Frontal cortex (tissue), 4 donors: ENCODE data around the gene ADD1. TPM values are rescaled to one million over a fixed set of nuclear protein-coding genes. Genes with fewer than 3 reads are reported as not detected.

ENCODE experiments used
- DNase-seq, 2 donors: peaks; one replicate each; pipeline ENCODE4 v3.0.0; 2012; ENCODE audit warnings: low spot score in 2 of 2
- FAIRE-seq: peaks from 2 replicates; lab custom pipeline; 2012; peaks lifted over from hg19 to GRCh38; lab: Jason Lieb, UNC
- total RNA-seq: library from RNA; depleted of rRNA; stranded (reverse); fragments of >200 nt; gene quantifications from one replicate; pipeline ENCODE4 v1.2.3, GENCODE V29; 2014
- donor health status: control.
- donor health status: control.
- donor health status: control.

The ADD1 gene
- total RNA-seq, 1 donor from 2014 or later = 178 TPM

- no peak for FAIRE-seq
- no peak for DNase-seq
Measured at GRCh38 chr4:2855584-2855983, 11.9 kb downstream of the ADD1 start.

- FAIRE-seq = no peak
Measured at GRCh38 chr4:2856266-2856665, 12.6 kb downstream of the ADD1 start.

GRCh38 chr4:2857349-2857927 is 13.8 kb downstream of the ADD1 start:
- DNase-seq (no peak), FAIRE-seq (no peak)

More at GRCh38 chr4:2856266-2856665, 12.6 kb downstream of the ADD1 start:
- DNase-seq = no peak

GRCh38 chr4:2858451-2859217 is 15.0 kb downstream of the ADD1 start:
- DNase-seq = no peak
- FAIRE-seq = no peak

GRCh38 chr4:2859514-2859913 is 15.9 kb downstream of the ADD1 start:
- no peak for DNase-seq
- FAIRE-seq = no peak

- no peak for DNase-seq
- no peak for FAIRE-seq
Measured at GRCh38 chr4:2860391-2861348, 17.0 kb downstream of the ADD1 start.

GRCh38 chr4:2861631-2862436 is 18.2 kb downstream of the ADD1 start:
- DNase-seq = no peak
- no peak for FAIRE-seq

GRCh38 chr4:2862528-2862927 is 18.9 kb downstream of the ADD1 start:
- no peak for FAIRE-seq
- DNase-seq = no peak

- no peak for FAIRE-seq
Measured at GRCh38 chr4:2863649-2864048, 20.0 kb downstream of the ADD1 start.

GRCh38 chr4:2865196-2865780 is 21.6 kb downstream of the ADD1 start:
- FAIRE-seq (no peak), DNase-seq (no peak)

More at GRCh38 chr4:2863649-2864048, 20.0 kb downstream of the ADD1 start:
- DNase-seq = no peak

- DNase-seq = no peak
- FAIRE-seq = no peak
Measured at GRCh38 chr4:2866160-2866861, 22.7 kb downstream of the ADD1 start.

GRCh38 chr4:2866891-2867290 is 23.2 kb downstream of the ADD1 start:
- DNase-seq (no peak), FAIRE-seq (no peak)

- no peak for FAIRE-seq
- no peak for DNase-seq
Measured at GRCh38 chr4:2867758-2868491, 24.3 kb downstream of the ADD1 start.

- FAIRE-seq = no peak
- DNase-seq = no peak
Measured at GRCh38 chr4:2868877-2869487, 25.3 kb downstream of the ADD1 start.

- FAIRE-seq = no peak
- no peak for DNase-seq
Measured at GRCh38 chr4:2869659-2870058, 26.0 kb downstream of the ADD1 start.

GRCh38 chr4:2870082-2870481 is 26.4 kb downstream of the ADD1 start:
- FAIRE-seq (no peak), DNase-seq (no peak)

GRCh38 chr4:2871466-2871865 is 27.8 kb downstream of the ADD1 start:
- FAIRE-seq (no peak), DNase-seq (no peak)

GRCh38 chr4:2871911-2872310 is 28.3 kb downstream of the ADD1 start:
- FAIRE-seq (no peak), DNase-seq (no peak)
